HepG2 (cell line): ENCODE data around the gene MALRD1. TPM values are rescaled to one million over a fixed set of nuclear protein-coding genes. Genes with fewer than 3 reads are reported as not detected.

ENCODE experiments used
- ATAC-seq: fragments of 200-7000 bp; cut with Tn5 transposase; 3 replicates; pipeline ENCODE4 v1.9.1; 2020; ENCODE audit warnings: mild to moderate bottlenecking, moderate library complexity
- BruUV-seq: library from RNA; stranded (reverse); fragments of 400-500 nt; replicated peaks from 2 replicates; lab custom pipeline; 2021; lab: Mats Ljungman, UMichigan
- CTCF ChIA-PET: fragments of 300-600 bp; formaldehyde crosslinking; extraction: SDS; loops from one replicate; lab custom pipeline; 2021; ENCODE audit warnings: low total read pairs, inconsistent platforms, low intra/inter-chr PET ratio; lab: Yijun Ruan, JAX
- POLR2A ChIA-PET: fragments of 350-600 bp; sonication (Branson Sonifier 250); formaldehyde crosslinking; loops from one replicate; lab custom pipeline; 2020; ENCODE audit warnings: antibody characterized with exemption, inconsistent platforms; lab: Yijun Ruan, JAX
- DNase-seq: peaks from one replicate; pipeline ENCODE4 v3.0.0-alpha.2; 2015; ENCODE audit warnings: low spot score
- FAIRE-seq: peaks from 3 replicates; lab custom pipeline; 2011; peaks lifted over from hg19 to GRCh38; lab: Jason Lieb, UNC
- H2AFZ ChIP-seq: one replicate; pipeline ENCODE4 v1.6.1; 2011; ENCODE audit warnings: low read length, inconsistent platforms
- H3K27ac ChIP-seq: fragments of 300-600 bp; 3 replicates; pipeline ENCODE4 v1.8.0; 2011; ENCODE audit warnings: mixed run types, mild to moderate bottlenecking, mixed read lengths, low read length, inconsistent platforms; ENCODE audit not compliant: insufficient read depth; ENCODE audit errors: extremely low read length
- H3K27me3 ChIP-seq, 2 experiments: fragments of 200-600 bp in 1 of 2; 2 replicates in 1 of 2; 3 replicates in 1 of 2; pipeline versions ENCODE4 v1.6.0 to v1.8.0; 2011; ENCODE audit warnings: low read length in 2 of 2, mild to moderate bottlenecking in 2 of 2, moderate library complexity in 2 of 2, inconsistent platforms in 1 of 2; ENCODE audit not compliant: insufficient read depth in 2 of 2, control insufficient read depth in 1 of 2
- H3K36me3 ChIP-seq, 2 experiments: fragments of 200-600 bp in 1 of 2; replicated peaks in 1 of 2; 2 replicates in 1 of 2; 3 replicates in 1 of 2; pipeline versions ENCODE4 v1.5.1 to v1.8.0; 2011; ENCODE audit warnings: low read length in 2 of 2, inconsistent platforms in 1 of 2; ENCODE audit not compliant: insufficient read depth in 2 of 2, control insufficient read depth in 1 of 2
- H3K4me1 ChIP-seq: 2 replicates; pipeline ENCODE4 v1.5.1; 2012; ENCODE audit warnings: low read length, inconsistent platforms; ENCODE audit not compliant: insufficient read depth
- H3K4me2 ChIP-seq: 2 replicates; pipeline ENCODE4 v1.6.0; 2011; ENCODE audit warnings: low read depth, low read length, inconsistent platforms
- H3K4me3 ChIP-seq, 3 experiments: fragments of 200-600 bp in 1 of 3; sonication (generic), shearing (Covaris generic) in 1 of 3; replicated peaks in 1 of 3; 2 replicates each; pipeline ENCODE4 v1.5.1; 2011 to 2016; ENCODE audit warnings: low read length in 3 of 3, inconsistent platforms in 2 of 3, low read depth in 2 of 3, mild to moderate bottlenecking in 2 of 3, control low read depth in 1 of 3, mixed read lengths in 1 of 3; ENCODE audit not compliant: insufficient read depth in 1 of 3
- H3K79me2 ChIP-seq: one replicate; pipeline ENCODE4 v1.6.1; 2011; ENCODE audit warnings: low read length, inconsistent platforms; ENCODE audit not compliant: insufficient read depth
- H3K9ac ChIP-seq: 2 replicates; pipeline ENCODE4 v1.6.0; 2011; ENCODE audit warnings: mild to moderate bottlenecking, low read depth, low read length, inconsistent platforms; ENCODE audit not compliant: insufficient read depth
- H3K9me3 ChIP-seq: 2 replicates; pipeline ENCODE4 v1.5.1; 2012; ENCODE audit warnings: mild to moderate bottlenecking, low read length
- H4K20me1 ChIP-seq: 2 replicates; pipeline ENCODE4 v1.6.0; 2011; ENCODE audit warnings: inconsistent platforms, mild to moderate bottlenecking, low read length, moderate library complexity; ENCODE audit not compliant: insufficient read depth
- IRF1 ChIP-seq: sonication (generic); formaldehyde crosslinking; IDR thresholded peaks from 2 replicates; pipeline ENCODE4 v1.4.0; 2020; ENCODE audit warnings: low read depth, mild to moderate bottlenecking, missing genetic modification reagents
- NR2F6 ChIP-seq, 2 experiments: IDR thresholded peaks; 2 replicates each; pipeline ENCODE4 v1.6.1; 2016; ENCODE audit warnings: antibody characterized with exemption in 1 of 2, mild to moderate bottlenecking in 1 of 2
- PBX3 ChIP-seq: sonication (generic); formaldehyde crosslinking; IDR thresholded peaks from 2 replicates; pipeline ENCODE4 v1.8.1; 2023; ENCODE audit warnings: missing genetic modification reagents, inconsistent platforms, borderline replicate concordance
- REL ChIP-seq: sonication (generic); formaldehyde crosslinking; conservative IDR thresholded peaks from 2 replicates; pipeline ENCODE4 v1.8.0; 2022; ENCODE audit warnings: mild to moderate bottlenecking, missing genetic modification reagents, moderate library complexity
- SIN3B ChIP-seq: fragments of 150-350 bp; IDR thresholded peaks from 2 replicates; pipeline ENCODE4 v1.6.1; 2014; ENCODE audit warnings: low read length
- ZBTB49 ChIP-seq: sonication (generic); formaldehyde crosslinking; IDR thresholded peaks from 2 replicates; pipeline ENCODE4 v1.4.0; 2020; ENCODE audit warnings: missing genetic modification reagents, borderline replicate concordance
- ZNF24 ChIP-seq: fragments of 450-650 bp; IDR thresholded peaks from 2 replicates; pipeline ENCODE4 v1.6.1; 2017; ENCODE audit warnings: antibody characterized with exemption, mild to moderate bottlenecking
- ZNF557 ChIP-seq: sonication (generic); formaldehyde crosslinking; IDR thresholded peaks from 2 replicates; pipeline ENCODE4 v1.4.0; 2020; ENCODE audit warnings: missing genetic modification reagents
- ZNF710 ChIP-seq: sonication (generic); formaldehyde crosslinking; IDR thresholded peaks from 2 replicates; pipeline ENCODE4 v1.5.0; 2020; ENCODE audit warnings: mild to moderate bottlenecking, missing genetic modification reagents, borderline replicate concordance
- ZNF75D ChIP-seq: sonication (generic); formaldehyde crosslinking; IDR thresholded peaks from 2 replicates; pipeline ENCODE4 v1.8.1; 2023; ENCODE audit warnings: missing genetic modification reagents, mild to moderate bottlenecking, borderline replicate concordance
- ZNF782 ChIP-seq: sonication (generic); formaldehyde crosslinking; IDR thresholded peaks from 2 replicates; pipeline ENCODE4 v1.4.0; 2020; ENCODE audit warnings: missing genetic modification reagents, mild to moderate bottlenecking, borderline replicate concordance
- ZNF83 ChIP-seq: sonication (generic); formaldehyde crosslinking; IDR thresholded peaks from 2 replicates; pipeline ENCODE4 v1.4.0; 2020; ENCODE audit warnings: missing genetic modification reagents, mild to moderate bottlenecking, borderline replicate concordance
- WGBS: methylation state at CpG from one replicate; pipeline ENCODE4 v1.1.6; 2017; ENCODE audit warnings: low lambda C conversion rate; 5-methylcytosine and 5-hydroxymethylcytosine counted together
- in situ Hi-C: cut with HindIII; loops from 2 replicates; pipeline ENCODE4 v1.10.0; 2017; ENCODE audit warnings: low pct_unique_long_range_greater_than_20kb; ENCODE audit not compliant: extremely low pct_ligation_motif_present
- intact Hi-C: fragments of 100-400 bp; cut with micrococcal nuclease; formaldehyde crosslinking; loops from one replicate; pipeline ENCODE4 v1.10.0; 2022; ENCODE audit not compliant: unreplicated experiment
- polyA plus RNA-seq, 8 experiments: library from polyadenylated mRNA; depleted of rRNA in 3 of 8; stranded (reverse) in 7 of 8; unstranded in 1 of 8; fragments of >200 nt; fragmentation: Illumina TruSeq in 4 of 8; extraction: Trizol in 4 of 8; gene quantifications; 2 replicates each; pipeline versions ENCODE4 v1.2.1 to v1.2.3, GENCODE V29; 2011 to 2016; ENCODE audit warnings: low read depth in 4 of 8, missing spikeins in 1 of 8, mixed read lengths in 1 of 8; ENCODE audit not compliant: insufficient read depth in 1 of 8
- total RNA-seq, 5 experiments: library from RNA; depleted of rRNA; stranded (reverse); fragments of >200 nt; fragmentation: Illumina TruSeq; extraction: Trizol; gene quantifications; 2 replicates each; pipeline ENCODE4 v1.2.3, GENCODE V29; 2016; ENCODE audit warnings: low read depth in 1 of 5

MALRD1 gene
- total and polyA plus RNA-seq, 2 of the 13 experiments (the other 11 are each of a cell fraction or from before 2014, with no cell fraction given) = 5.7 to 15.4 TPM

GRCh38 chr10:19556666-19557065 is 508.1 kb downstream of the MALRD1 start:
- no peaks in the 10 kb centered on the region for H3K79me2 ChIP-seq
- TF ChIP-seq ZNF782 (no peak), ZNF557 (no peak)
- in situ Hi-C loops = no loop called here
- no peak for DNase-seq
- no TSS peak for BruUV-seq
- H3K27ac ChIP-seq = no peak overlapping the region
- H3K9me3 ChIP-seq = no peaks in the 10 kb centered on the region
- no peaks in the 10 kb centered on the region for H3K36me3 ChIP-seq
- WGBS = 43% methylated on average over 2 of the region's 2 CpGs
- no peak for FAIRE-seq
- CTCF ChIA-PET = no interaction called here
- no peak overlapping the region for H2AFZ ChIP-seq
- intact Hi-C loops = no loop called here
- ATAC-seq = no peak
- no peak overlapping the region for H3K4me3 ChIP-seq
- H3K4me1 ChIP-seq = no peaks in the 10 kb centered on the region
- no peak overlapping the region for H3K9ac ChIP-seq
- H3K4me2 ChIP-seq = no peak overlapping the region
- H3K27me3 ChIP-seq = no peaks in the 10 kb centered on the region; a peak in 1 of 5 replicates
- no peaks in the 10 kb centered on the region for H4K20me1 ChIP-seq
- POLR2A ChIA-PET = no interaction called here

GRCh38 chr10:19561181-19561580 is 512.6 kb downstream of the MALRD1 start:
- ChIA-PET CTCF (no interaction called here), POLR2A (no interaction called here)
- no peak for ATAC-seq
- no peak overlapping the region for H3K9ac ChIP-seq
- in situ Hi-C loops (no loop called here), intact Hi-C loops (no loop called here)
- 56% methylated on average over 1 of the region's 1 CpG for WGBS
- no peaks in the 10 kb centered on the region for H3K4me1 ChIP-seq
- no peaks in the 10 kb centered on the region for H4K20me1 ChIP-seq
- H3K9me3 ChIP-seq = no peaks in the 10 kb centered on the region
- H3K79me2 ChIP-seq = no peaks in the 10 kb centered on the region
- H3K27me3 ChIP-seq = no peaks in the 10 kb centered on the region
- H3K4me2 ChIP-seq = no peak overlapping the region
- no peak overlapping the region for H3K27ac ChIP-seq
- FAIRE-seq = no peak
- no peak overlapping the region for H2AFZ ChIP-seq
- no TSS peak for BruUV-seq
- H3K36me3 ChIP-seq = no peaks in the 10 kb centered on the region
- DNase-seq = no peak
- no peak overlapping the region for H3K4me3 ChIP-seq
- no peak for TF ChIP-seq NR2F6 (IDR thresholded peaks at IDR 0.05)
- no peak for TF ChIP-seq NR2F6 (CRISPR knock-in tag; IDR thresholded peaks at IDR 0.05)
- no peak for TF ChIP-seq ZNF75D (CRISPR knock-in tag)
- TF ChIP-seq REL (CRISPR knock-in tag) = no peak
- no peak for TF ChIP-seq ZNF83 (CRISPR knock-in tag)
- TF ChIP-seq SIN3B = no peak
- no peak for TF ChIP-seq ZNF710 (CRISPR knock-in tag)
- no peak for TF ChIP-seq ZNF24
- no peak for TF ChIP-seq IRF1 (CRISPR knock-in tag)
- no peak for TF ChIP-seq ZBTB49 (CRISPR knock-in tag)
- no peak for TF ChIP-seq PBX3 (CRISPR knock-in tag)
